Cardiac fibroblast (primary cell): Measurements from ENCODE around the gene CDKAL1.
A peak's percentile ranks its signal among the peaks of the same experiment; 100 is the strongest.

Experiments
- DNase-seq, 2 donors: peaks; one replicate each; pipeline versions ENCODE4 v3.0.0 to v3.0.0-alpha.2; 2010; ENCODE audit warnings: low read depth in 2 of 2
- H3K4me3 ChIP-seq, 2 donors: replicated peaks in 1 of 2; 1 replicate in 1 of 2; 2 replicates in 1 of 2; pipeline ENCODE4 v1.5.1; 2011; ENCODE audit warnings: low read depth in 2 of 2, low read length in 2 of 2, mild to moderate bottlenecking in 2 of 2, moderate library complexity in 1 of 2
- TF ChIP-seq, protein P1 (sequence below): IDR thresholded peaks from one replicate; pipeline ENCODE4 v1.5.1; 2011; ENCODE audit warnings: low read depth, mild to moderate bottlenecking, low read length, inconsistent platforms

The CDKAL1 gene

GRCh38 chr6:20626165-20626564 is 91.9 kb downstream of the CDKAL1 start:
- no peak for DNase-seq
- TF ChIP-seq, protein P1, sequence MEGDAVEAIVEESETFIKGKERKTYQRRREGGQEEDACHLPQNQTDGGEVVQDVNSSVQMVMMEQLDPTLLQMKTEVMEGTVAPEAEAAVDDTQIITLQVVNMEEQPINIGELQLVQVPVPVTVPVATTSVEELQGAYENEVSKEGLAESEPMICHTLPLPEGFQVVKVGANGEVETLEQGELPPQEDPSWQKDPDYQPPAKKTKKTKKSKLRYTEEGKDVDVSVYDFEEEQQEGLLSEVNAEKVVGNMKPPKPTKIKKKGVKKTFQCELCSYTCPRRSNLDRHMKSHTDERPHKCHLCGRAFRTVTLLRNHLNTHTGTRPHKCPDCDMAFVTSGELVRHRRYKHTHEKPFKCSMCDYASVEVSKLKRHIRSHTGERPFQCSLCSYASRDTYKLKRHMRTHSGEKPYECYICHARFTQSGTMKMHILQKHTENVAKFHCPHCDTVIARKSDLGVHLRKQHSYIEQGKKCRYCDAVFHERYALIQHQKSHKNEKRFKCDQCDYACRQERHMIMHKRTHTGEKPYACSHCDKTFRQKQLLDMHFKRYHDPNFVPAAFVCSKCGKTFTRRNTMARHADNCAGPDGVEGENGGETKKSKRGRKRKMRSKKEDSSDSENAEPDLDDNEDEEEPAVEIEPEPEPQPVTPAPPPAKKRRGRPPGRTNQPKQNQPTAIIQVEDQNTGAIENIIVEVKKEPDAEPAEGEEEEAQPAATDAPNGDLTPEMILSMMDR = no peak
- no peak overlapping the region for H3K4me3 ChIP-seq

- TF ChIP-seq, protein P1 = no peak
- no peak for DNase-seq
- no peak overlapping the region for H3K4me3 ChIP-seq
These were observed 95.3 kb downstream of the CDKAL1 start for GRCh38 chr6:20629509-20629908.

- DNase-seq = no peak
- TF ChIP-seq, protein P1 = no peak
- H3K4me3 ChIP-seq = no peak overlapping the region
These were observed 95.9 kb downstream of the CDKAL1 start for GRCh38 chr6:20630136-20630535.

GRCh38 chr6:20630617-20631548 is 96.6 kb downstream of the CDKAL1 start:
- TF ChIP-seq, protein P1 = no peak
- DNase-seq = no peak
- H3K4me3 ChIP-seq = no peak overlapping the region

DNA sequence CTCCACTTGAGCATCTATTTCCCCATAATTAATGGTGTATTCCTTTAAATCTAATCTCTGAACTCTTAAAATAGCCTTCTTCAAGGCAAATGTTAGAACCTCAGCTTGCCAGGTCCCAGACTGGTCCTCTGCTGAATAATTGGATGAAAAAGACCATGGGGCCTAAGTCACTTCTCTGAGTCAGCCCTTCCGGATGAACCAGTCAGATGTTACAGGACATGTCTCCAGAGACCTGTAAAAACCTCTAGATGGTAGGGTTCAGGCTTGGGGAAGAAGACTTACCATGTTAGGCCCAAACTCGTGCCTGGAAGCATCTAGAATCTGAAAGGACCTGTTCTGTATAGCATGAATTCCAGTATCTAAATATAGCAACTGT is 97.3 kb downstream of the CDKAL1 start:
- peak; percentile 31 to 77 for DNase-seq
- no peak overlapping the region for H3K4me3 ChIP-seq
- TF ChIP-seq, protein P1 = no peak

DNA sequence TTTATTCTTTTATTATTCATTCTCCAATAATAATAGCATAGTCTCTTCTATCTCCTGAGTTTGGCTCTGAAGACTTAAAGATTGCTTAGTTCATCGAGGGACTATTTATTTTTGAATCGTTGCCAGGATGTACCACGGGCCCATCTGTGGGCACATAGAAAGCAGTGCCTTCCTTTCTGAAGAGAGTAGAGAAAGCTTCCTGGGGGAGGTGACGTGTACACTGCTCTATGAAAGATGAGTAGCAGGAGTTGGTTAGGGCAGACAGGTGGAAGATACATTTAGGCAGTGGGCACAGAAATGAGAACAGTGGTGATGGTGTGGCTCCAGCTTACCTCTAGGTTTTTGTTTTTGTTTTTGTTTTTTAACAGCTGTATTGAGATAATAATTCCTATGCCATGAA is 98.4 kb downstream of the CDKAL1 start:
- no peak overlapping the region for H3K4me3 ChIP-seq
- TF ChIP-seq, protein P1 = no peak
- no peak for DNase-seq
